SK-N-SH (cell line): ENCODE data around the gene ZNF599. TPM values are rescaled to one million over a fixed set of nuclear protein-coding genes. Genes with fewer than 3 reads are reported as not detected.

Source experiments
- CTCF ChIA-PET: fragments of 300-600, 350-600 bp; formaldehyde crosslinking; extraction: SDS; loops from one replicate; lab custom pipeline; 2021; lab: Yijun Ruan, JAX
- POLR2A ChIA-PET: fragments of 350-600 bp; sonication (Branson Sonifier 250); formaldehyde crosslinking; extraction: SDS; loops from one replicate; lab custom pipeline; 2020; ENCODE audit warnings: antibody characterized with exemption, inconsistent platforms; lab: Yijun Ruan, JAX
- DNase-seq: peaks from one replicate; pipeline ENCODE4 v3.0.0; 2012
- H2AFZ ChIP-seq: fragments of 200-600 bp; sonication (generic); 2 replicates; pipeline ENCODE4 v1.8.1; 2016; ENCODE audit warnings: antibody characterized with exemption, mild to moderate bottlenecking, low read depth
- H3F3A ChIP-seq: fragments of 200-600 bp; sonication (generic); replicated peaks from 2 replicates; pipeline ENCODE3; 2016; ENCODE audit warnings: antibody characterized with exemption, mild to moderate bottlenecking; ENCODE audit not compliant: insufficient read depth
- H3K27ac ChIP-seq, 2 experiments: fragments of 200-500 bp in 1 of 2; fragments of 200-600 bp in 1 of 2; sonication (Bioruptor generic) in 1 of 2; sonication (generic), shearing (Covaris generic) in 1 of 2; 2 replicates each; pipeline versions ENCODE4 v1.5.1 to v1.6.1; 2014 to 2016; ENCODE audit warnings: low read depth in 2 of 2, inconsistent platforms in 1 of 2, low read length in 1 of 2, mild to moderate bottlenecking in 1 of 2, mixed read lengths in 1 of 2
- H3K27me3 ChIP-seq: fragments of 200-600 bp; sonication (generic), shearing (Covaris generic); 2 replicates; pipeline ENCODE4 v1.6.1; 2016; ENCODE audit warnings: mixed run types; ENCODE audit not compliant: insufficient read depth
- H3K36me3 ChIP-seq, 2 experiments: fragments of 200-500 bp in 1 of 2; fragments of 200-600 bp in 1 of 2; sonication (Bioruptor generic) in 1 of 2; sonication (generic) in 1 of 2; replicated peaks in 1 of 2; 2 replicates each; pipeline versions ENCODE3 to v1.5.1; 2014 to 2016; ENCODE audit warnings: low read length in 1 of 2, mild to moderate bottlenecking in 1 of 2; ENCODE audit not compliant: insufficient read depth in 2 of 2, control insufficient read depth in 1 of 2
- H3K4me1 ChIP-seq, 2 experiments: fragments of 200-500 bp in 1 of 2; fragments of 200-600 bp in 1 of 2; sonication (Bioruptor generic) in 1 of 2; sonication (generic), shearing (Covaris generic) in 1 of 2; 2 replicates each; pipeline versions ENCODE4 v1.5.1 to v1.6.1; 2014 to 2016; ENCODE audit warnings: low read depth in 1 of 2, low read length in 1 of 2, mixed run types in 1 of 2; ENCODE audit not compliant: insufficient read depth in 2 of 2, control insufficient read depth in 1 of 2
- H3K4me2 ChIP-seq: fragments of 200-600 bp; sonication (generic), shearing (Covaris generic); 2 replicates; pipeline ENCODE4 v1.6.1; 2017; ENCODE audit warnings: mixed run types
- H3K4me3 ChIP-seq, 2 experiments: fragments of 200-500 bp in 1 of 2; fragments of 200-600 bp in 1 of 2; sonication (Bioruptor generic) in 1 of 2; sonication (generic), shearing (Covaris generic) in 1 of 2; 2 replicates each; pipeline versions ENCODE4 v1.5.1 to v1.8.1; 2014 to 2016; ENCODE audit warnings: low read depth in 2 of 2, inconsistent platforms in 1 of 2, low read length in 1 of 2, mild to moderate bottlenecking in 1 of 2, mixed read lengths in 1 of 2, moderate library complexity in 1 of 2
- H3K79me2 ChIP-seq: fragments of 200-600 bp; sonication (generic); 2 replicates; pipeline ENCODE4 v1.8.1; 2017; ENCODE audit warnings: mild to moderate bottlenecking; ENCODE audit not compliant: insufficient read depth
- H3K9ac ChIP-seq: fragments of 200-600 bp; sonication (generic); 2 replicates; pipeline ENCODE4 v1.6.1; 2017; ENCODE audit warnings: mixed run types
- H3K9me2 ChIP-seq: fragments of 200-600 bp; sonication (generic); 2 replicates; pipeline ENCODE4 v1.6.1; 2017; ENCODE audit warnings: mixed run types
- H3K9me3 ChIP-seq: fragments of 200-600 bp; sonication (generic); 2 replicates; pipeline ENCODE4 v1.6.1; 2017; ENCODE audit warnings: mixed run types, mild to moderate bottlenecking, moderate library complexity
- H4K20me1 ChIP-seq: fragments of 200-600 bp; sonication (generic); 2 replicates; pipeline ENCODE4 v1.6.1; 2017; ENCODE audit warnings: mild to moderate bottlenecking, mixed run types; ENCODE audit not compliant: insufficient read depth
- CTCF ChIP-seq: fragments of 200-600 bp; sonication (generic); IDR thresholded peaks from 2 replicates; pipeline ENCODE4 v1.6.1; 2017; ENCODE audit warnings: antibody characterized with exemption, mild to moderate bottlenecking, moderate library complexity
- ELF1 ChIP-seq: IDR thresholded peaks from 2 replicates; pipeline ENCODE4 v1.4.0; 2012
- EP300 ChIP-seq, 2 experiments: IDR thresholded peaks; 2 replicates each; pipeline versions ENCODE4 v1.4.0 to v1.6.1; 2012; ENCODE audit warnings: borderline replicate concordance in 1 of 2, low read depth in 1 of 2, low read length in 1 of 2
- EZH2phosphoT487 ChIP-seq: fragments of 200-600 bp; sonication (generic); IDR thresholded peaks from 2 replicates; pipeline ENCODE4 v1.6.1; 2017; ENCODE audit warnings: low read depth, mixed run types, mild to moderate bottlenecking, antibody characterized with exemption, moderate library complexity, borderline replicate concordance
- FOSL2 ChIP-seq: IDR thresholded peaks from 2 replicates; pipeline ENCODE4 v1.4.0; 2012; ENCODE audit warnings: low read depth, mild to moderate bottlenecking, moderate library complexity, borderline replicate concordance
- FOXJ3 ChIP-seq: sonication (generic); formaldehyde crosslinking; IDR thresholded peaks from 2 replicates; pipeline ENCODE4 v1.5.1; 2020; ENCODE audit warnings: mild to moderate bottlenecking, missing genetic modification reagents
- FOXM1 ChIP-seq: IDR thresholded peaks from 2 replicates; pipeline ENCODE4 v1.4.0; 2012; ENCODE audit warnings: low read depth, mild to moderate bottlenecking
- GABPA ChIP-seq: IDR thresholded peaks from 2 replicates; pipeline ENCODE4 v1.4.0; 2012; ENCODE audit warnings: low read depth, mild to moderate bottlenecking
- GATA2 ChIP-seq: sonication (generic); formaldehyde crosslinking; IDR thresholded peaks from 2 replicates; pipeline ENCODE4 v1.5.0; 2020; ENCODE audit warnings: mild to moderate bottlenecking, missing genetic modification reagents
- MAX ChIP-seq: IDR thresholded peaks from 2 replicates; pipeline ENCODE4 v1.4.0; 2012; ENCODE audit warnings: low read depth
- MXI1 ChIP-seq: IDR thresholded peaks from 2 replicates; pipeline ENCODE4 v1.6.1; 2012; ENCODE audit warnings: mild to moderate bottlenecking, low read depth, low read length, improper control_type of control experiment
- PBX3 ChIP-seq: IDR thresholded peaks from 2 replicates; pipeline ENCODE4; 2012
- RAD21 ChIP-seq: IDR thresholded peaks from 2 replicates; pipeline ENCODE4 v1.6.1; 2012; ENCODE audit warnings: mild to moderate bottlenecking, low read length
- RFX5 ChIP-seq: IDR thresholded peaks from 2 replicates; pipeline ENCODE4 v1.6.1; 2012; ENCODE audit warnings: mild to moderate bottlenecking, improper control_type of control experiment, low read length
- RXRA ChIP-seq: IDR thresholded peaks from 2 replicates; pipeline ENCODE4 v1.4.0; 2012; ENCODE audit warnings: low read depth, mild to moderate bottlenecking, borderline replicate concordance
- SMC3 ChIP-seq: IDR thresholded peaks from 2 replicates; pipeline ENCODE4 v1.6.1; 2012; ENCODE audit warnings: low read depth, low read length, improper control_type of control experiment
- TEAD4 ChIP-seq: IDR thresholded peaks from 2 replicates; pipeline ENCODE4 v1.4.0; 2012; ENCODE audit warnings: mild to moderate bottlenecking, borderline replicate concordance; ENCODE audit not compliant: insufficient read depth
- ZBTB33 ChIP-seq: IDR thresholded peaks from 2 replicates; pipeline ENCODE4 v1.4.0; 2012; ENCODE audit warnings: low read depth, borderline replicate concordance
- WGBS: methylation state at CpG from one replicate; pipeline ENCODE4 v1.1.6; 2017; ENCODE audit warnings: low lambda C conversion rate; 5-methylcytosine and 5-hydroxymethylcytosine counted together
- polyA plus RNA-seq, 3 experiments: library from polyadenylated mRNA; depleted of rRNA; stranded (reverse); fragments of >200 nt; gene quantifications; 2 replicates each; pipeline ENCODE4 v1.2.3, GENCODE V29; 2012
- TF ChIP-seq, protein P1 (sequence below): fragments of 150-350 bp; IDR thresholded peaks from 2 replicates; pipeline ENCODE4 v1.6.1; 2016; ENCODE audit warnings: mild to moderate bottlenecking, low read depth, low read length
- TF ChIP-seq, protein P2 (sequence below): IDR thresholded peaks from 2 replicates; pipeline ENCODE4 v1.4.0; 2012; ENCODE audit warnings: low read depth, borderline replicate concordance

ZNF599 gene
- polyA plus RNA-seq, 1 of the 3 experiments (the other 2 are of a cell fraction) = 17.9 TPM

DNA sequence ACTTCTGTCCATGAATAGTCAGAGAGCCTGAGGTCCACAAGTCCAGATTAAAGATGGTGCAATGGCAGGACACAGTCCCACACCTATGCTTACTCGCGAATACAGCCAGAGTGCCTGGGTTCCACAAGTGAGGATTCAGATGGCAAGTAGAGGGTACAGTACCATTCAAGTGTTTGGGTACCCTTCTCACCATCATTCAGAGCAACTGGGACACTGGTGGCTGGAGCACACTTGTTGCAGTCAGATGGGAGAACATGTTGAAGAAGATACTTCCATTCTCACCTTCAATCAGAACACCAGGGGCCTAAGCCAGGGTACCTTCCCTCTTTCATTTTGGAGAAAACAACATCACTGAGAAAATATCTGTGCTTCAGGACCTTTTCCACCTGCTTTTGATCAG lies 43.7 kb upstream of the ZNF599 start:
- Histone ChIP-seq H3K36me3 (no peaks in the 10 kb centered on the region), H4K20me1 (no peaks in the 10 kb centered on the region), H2AFZ (no peak overlapping the region), H3K79me2 (no peaks in the 10 kb centered on the region), H3K9me3 (no peaks in the 10 kb centered on the region), H3K27me3 (no peaks in the 10 kb centered on the region), H3K27ac (no peak overlapping the region), H3K4me3 (no peak overlapping the region), H3K9ac (no peak overlapping the region), H3K9me2 (no peaks in the 10 kb centered on the region), H3K4me1 (no peaks in the 10 kb centered on the region; a peak in 1 of 4 replicates), H3F3A (no peaks in the 10 kb centered on the region), H3K4me2 (no peak overlapping the region)
- CTCF ChIA-PET = no interaction called here
- DNase-seq = no peak
- 83% methylated on average over 2 of the region's 2 CpGs for WGBS
- POLR2A ChIA-PET = no interaction called here
- no peak for TF ChIP-seq GABPA
- TF ChIP-seq MAX = no peak
- TF ChIP-seq MXI1 = no peak
- no peak for TF ChIP-seq ELF1
- no peak for TF ChIP-seq RFX5
- TF ChIP-seq, protein P1, sequence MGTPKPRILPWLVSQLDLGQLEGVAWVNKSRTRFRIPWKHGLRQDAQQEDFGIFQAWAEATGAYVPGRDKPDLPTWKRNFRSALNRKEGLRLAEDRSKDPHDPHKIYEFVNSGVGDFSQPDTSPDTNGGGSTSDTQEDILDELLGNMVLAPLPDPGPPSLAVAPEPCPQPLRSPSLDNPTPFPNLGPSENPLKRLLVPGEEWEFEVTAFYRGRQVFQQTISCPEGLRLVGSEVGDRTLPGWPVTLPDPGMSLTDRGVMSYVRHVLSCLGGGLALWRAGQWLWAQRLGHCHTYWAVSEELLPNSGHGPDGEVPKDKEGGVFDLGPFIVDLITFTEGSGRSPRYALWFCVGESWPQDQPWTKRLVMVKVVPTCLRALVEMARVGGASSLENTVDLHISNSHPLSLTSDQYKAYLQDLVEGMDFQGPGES = no peak
- TF ChIP-seq GATA2 = no peak
- no peak for TF ChIP-seq FOXJ3 (CRISPR knock-in tag)
- TF ChIP-seq RAD21 = no peak
- no peak for TF ChIP-seq TEAD4
- no peak for TF ChIP-seq EP300 (IDR thresholded peaks at IDR 0.05; ENCODE audit: borderline replicate concordance in 1 of 2, low read depth in 1 of 2, low read length in 1 of 2)
- TF ChIP-seq EZH2phosphoT487 = no peak
- TF ChIP-seq SMC3 = no peak
- TF ChIP-seq RXRA = no peak
- no peak for TF ChIP-seq FOSL2

DNA sequence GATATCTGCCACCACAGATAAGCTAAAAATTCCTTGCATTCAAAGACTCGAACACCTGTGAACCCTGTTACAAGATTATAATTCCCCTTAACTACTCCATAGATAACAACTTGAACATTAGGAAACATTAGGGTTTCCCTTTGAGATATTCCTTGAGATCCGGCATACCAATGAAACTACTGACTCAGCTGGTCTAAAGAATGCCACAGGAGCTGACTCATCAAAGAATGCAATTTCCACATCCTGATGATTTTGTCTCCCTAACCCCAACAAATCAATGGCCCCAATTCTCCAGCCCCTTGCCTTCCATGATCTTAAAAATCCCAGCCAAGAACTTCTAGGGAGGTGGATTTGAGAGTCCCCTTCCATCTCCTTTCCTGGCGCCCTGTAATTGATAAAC lies 35.6 kb upstream of the ZNF599 start:
- H3K36me3 ChIP-seq = no peaks in the 10 kb centered on the region
- no peak overlapping the region for H3K9ac ChIP-seq
- H3K4me3 ChIP-seq = no peak overlapping the region
- no peak for DNase-seq
- no peaks in the 10 kb centered on the region for H3K79me2 ChIP-seq
- no peaks in the 10 kb centered on the region for H3F3A ChIP-seq
- ChIA-PET POLR2A (no interaction called here), CTCF (no interaction called here)
- H4K20me1 ChIP-seq = no peaks in the 10 kb centered on the region
- no peak overlapping the region for H2AFZ ChIP-seq
- WGBS = 12% methylated on average over 3 of the region's 3 CpGs
- H3K9me3 ChIP-seq = no peaks in the 10 kb centered on the region
- H3K27ac ChIP-seq = no peak overlapping the region
- H3K4me1 ChIP-seq = no peaks in the 10 kb centered on the region
- no peaks in the 10 kb centered on the region for H3K9me2 ChIP-seq
- no peak overlapping the region for H3K4me2 ChIP-seq
- no peaks in the 10 kb centered on the region for H3K27me3 ChIP-seq
- TF ChIP-seq ZBTB33 = no peak
- no peak for TF ChIP-seq RFX5
- no peak for TF ChIP-seq PBX3
- no peak for TF ChIP-seq MAX
- TF ChIP-seq CTCF = no peak
- TF ChIP-seq, protein P2, sequence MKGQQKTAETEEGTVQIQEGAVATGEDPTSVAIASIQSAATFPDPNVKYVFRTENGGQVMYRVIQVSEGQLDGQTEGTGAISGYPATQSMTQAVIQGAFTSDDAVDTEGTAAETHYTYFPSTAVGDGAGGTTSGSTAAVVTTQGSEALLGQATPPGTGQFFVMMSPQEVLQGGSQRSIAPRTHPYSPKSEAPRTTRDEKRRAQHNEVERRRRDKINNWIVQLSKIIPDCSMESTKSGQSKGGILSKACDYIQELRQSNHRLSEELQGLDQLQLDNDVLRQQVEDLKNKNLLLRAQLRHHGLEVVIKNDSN = no peak
- TF ChIP-seq FOSL2 = no peak
- TF ChIP-seq, protein P1 = no peak
- no peak for TF ChIP-seq FOXM1
